ENCODE data around the gene DYNC2H1.

GRCh38 chr11:103486604-103487003 lies 377.4 kb downstream of the DYNC2H1 start:
- TF ChIP-seq CTCF (optimal IDR thresholded peaks at IDR 0.05 in 1 of 3, IDR thresholded peaks at IDR 0.05 in 1 of 3, conservative IDR thresholded peaks at IDR 0.05 in 1 of 3; ENCODE audit: extremely low read depth in 1 of 3, insufficient read depth in 2 of 3, low read length in 3 of 3) (no peak), EZH2 (IDR thresholded peaks at IDR 0.05; ENCODE audit: low read length) (no peak)
